BLaER1 treated with 17β-estradiol and CSF1 and Interleukin-3, amounts not matched to agents 10 nM and 100 nM (cell line): ENCODE measurements around the gene MAGEB5.

Experiments used
- H3K27ac ChIP-seq, 11 experiments: shearing (Covaris generic); formaldehyde crosslinking; 2 replicates each; pipeline ENCODE4 v1.8.1; 2022
- H3K27me3 ChIP-seq, 11 experiments: shearing (Covaris generic); formaldehyde crosslinking; 2 replicates each; pipeline ENCODE4 v1.8.1; 2022
- H3K36me3 ChIP-seq, 11 experiments: shearing (Covaris generic); formaldehyde crosslinking; 2 replicates each; pipeline ENCODE4 v1.8.1; 2022
- H3K4me1 ChIP-seq, 10 experiments: shearing (Covaris generic); formaldehyde crosslinking; 2 replicates each; pipeline ENCODE4 v1.8.1; 2022
- H3K4me2 ChIP-seq, 11 experiments: shearing (Covaris generic); formaldehyde crosslinking; 2 replicates each; pipeline ENCODE4 v1.8.1; 2022
- H3K4me3 ChIP-seq, 10 experiments: shearing (Covaris generic); formaldehyde crosslinking; 2 replicates each; pipeline ENCODE4 v1.8.1; 2022
- H3K9ac ChIP-seq, 11 experiments: shearing (Covaris generic); formaldehyde crosslinking; 2 replicates each; pipeline ENCODE4 v1.8.1; 2022
- H3K9me3 ChIP-seq, 11 experiments: shearing (Covaris generic); formaldehyde crosslinking; replicated peaks in 1 of 11; 2 replicates each; pipeline ENCODE4 v1.8.1; 2022
- H4K20me1 ChIP-seq, 11 experiments: shearing (Covaris generic); formaldehyde crosslinking; 2 replicates each; pipeline ENCODE4 v1.8.1; 2022
- Cebpa-rat ChIP-seq, 11 experiments: shearing (Covaris generic); IDR thresholded peaks; 2 replicates each; pipeline ENCODE4 v1.8.1; 2022

The MAGEB5 gene

GRCh38 chrX:26262121-26262523 is 46.2 kb downstream of the MAGEB5 start:
- H3K4me2 ChIP-seq, result no peak overlapping the region
- H3K27me3 ChIP-seq, result peaks cover 73 to 100% (median 96%) of the 10 kb centered on the region in 11 experiments
- no peak overlapping the region for H3K9ac ChIP-seq
- no peaks in the 10 kb centered on the region for H3K36me3 ChIP-seq
- H4K20me1 ChIP-seq, result peaks cover 0 to 6% (median 0%) of the 10 kb centered on the region in 11 experiments; a peak in 1 of 22 replicates
- H3K27ac ChIP-seq, result no peak overlapping the region
- no peak for TF ChIP-seq Cebpa-rat (IDR thresholded peaks at IDR 0.05)
- H3K4me3 ChIP-seq, result no peak overlapping the region
- H3K9me3 ChIP-seq, result no peaks in the 10 kb centered on the region
- no peaks in the 10 kb centered on the region for H3K4me1 ChIP-seq
